Smooth muscle cell of the brain vasculature (primary cell): ENCODE data around the gene ARPP19.
"Not testable (repeated sequence)": the region's sequence is repeated elsewhere in the genome, so short reads cannot be mapped to it uniquely, and the experiment has no call there.

ENCODE experiments used
- DNase-seq: peaks from one replicate; pipeline ENCODE4 v3.0.0-alpha.2; 2012; ENCODE audit warnings: low read depth, low spot score

Gene ARPP19

GRCh38 chr15:52514482-52514881 lies 54.3 kb downstream of the ARPP19 start:
- DNase-seq = no peak

DNA sequence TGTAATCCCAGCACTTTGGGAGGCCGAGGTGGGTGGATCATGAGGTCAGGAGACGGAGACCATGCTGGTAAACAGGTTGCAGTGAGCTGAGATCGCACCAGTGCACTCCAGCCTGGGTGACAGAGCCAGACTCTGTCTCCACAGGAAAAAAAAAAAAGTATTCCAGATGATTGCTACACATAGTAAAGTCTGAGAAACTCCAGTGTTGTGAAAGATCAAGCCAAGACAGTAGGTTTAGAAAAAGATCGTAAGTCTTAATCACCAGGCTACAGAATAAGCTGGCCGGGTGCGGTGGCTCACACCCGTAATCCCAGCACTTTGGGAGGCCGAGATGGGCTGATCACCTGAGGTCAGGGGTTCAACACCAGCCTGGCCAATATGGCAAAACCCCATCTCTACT lies 56.0 kb downstream of the ARPP19 start:
- DNase-seq = not testable (repeated sequence)

- no peak for DNase-seq
Measured at GRCh38 chr15:52511084-52511483, 57.7 kb downstream of the ARPP19 start.

DNA sequence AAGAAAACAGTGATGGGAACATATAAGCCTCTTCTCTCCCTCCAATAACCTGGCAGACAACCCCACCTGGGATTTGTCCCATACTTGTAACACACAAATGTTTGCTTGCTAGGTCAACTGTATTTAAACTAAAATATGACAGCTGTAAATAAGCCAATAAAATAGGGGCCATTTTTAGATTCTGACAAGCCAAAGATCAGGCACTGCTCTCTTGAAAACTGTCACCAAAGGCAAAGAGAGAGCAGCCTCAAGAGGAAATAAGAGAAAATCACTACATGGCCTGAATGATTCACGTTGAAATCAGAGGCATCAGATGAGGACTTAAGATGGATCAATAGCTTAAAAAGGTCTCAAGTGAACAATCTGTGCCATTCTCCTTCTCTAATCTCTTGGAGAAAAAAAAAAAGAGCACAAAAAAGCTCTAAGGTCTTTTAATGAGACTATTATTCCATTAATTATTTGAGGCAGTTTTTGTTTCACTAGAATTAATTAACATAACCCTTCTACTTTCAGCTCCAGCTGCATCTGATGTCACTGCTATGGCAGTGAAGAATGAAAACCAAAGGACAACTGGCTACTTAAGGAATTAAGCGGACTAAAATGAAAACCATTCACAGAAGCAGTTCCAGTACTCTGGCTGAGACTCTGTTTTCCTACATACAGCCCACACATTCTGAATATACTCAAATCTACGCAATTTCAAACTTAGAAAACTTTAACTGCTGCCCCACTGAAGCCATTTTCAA lies 59.2 kb downstream of the ARPP19 start:
- DNase-seq = no peak

GRCh38 chr15:52506549-52506948 lies 62.3 kb downstream of the ARPP19 start:
- DNase-seq = no peak

- no peak for DNase-seq
Measured at GRCh38 chr15:52505151-52505550, 63.7 kb downstream of the ARPP19 start.

GRCh38 chr15:52503788-52504496 lies 64.9 kb downstream of the ARPP19 start:
- DNase-seq = no peak

- DNase-seq = no peak
Measured at GRCh38 chr15:52502608-52503007, 66.2 kb downstream of the ARPP19 start.

- DNase-seq = no peak
Measured at GRCh38 chr15:52499506-52499905, 69.3 kb downstream of the ARPP19 start.

GRCh38 chr15:52498706-52499105 lies 70.1 kb downstream of the ARPP19 start:
- no peak for DNase-seq
